PC-9 (cell line): ENCODE data around the gene AMPD1.

Experiments
- CTCF ChIP-seq: fragments of 200-600 bp; sonication (generic); conservative IDR thresholded peaks from 2 replicates; pipeline ENCODE4 v1.6.1; 2017; ENCODE audit warnings: mixed run types, antibody characterized with exemption, mild to moderate bottlenecking, moderate library complexity
- EZH2 ChIP-seq: fragments of 200-600 bp; sonication (generic); IDR thresholded peaks from 2 replicates; pipeline ENCODE4 v1.8.0; 2017; ENCODE audit warnings: antibody characterized with exemption, low read depth

DNA sequence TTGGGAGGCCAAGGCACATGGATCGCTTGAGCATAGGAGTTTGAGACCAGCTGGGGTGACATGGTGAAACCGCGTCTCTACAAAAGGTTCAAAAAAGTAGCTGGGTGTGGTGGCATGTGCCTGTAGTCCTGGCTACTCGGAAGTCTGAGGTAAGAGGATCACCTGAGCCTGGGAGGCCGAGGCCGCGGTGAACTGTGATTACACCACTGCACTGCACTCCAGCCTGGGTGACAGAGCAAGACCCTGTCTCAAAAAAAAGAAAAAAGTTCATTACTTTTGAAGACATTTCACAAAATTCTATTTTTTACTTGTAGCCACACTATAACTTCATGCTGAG is 23.4 kb downstream of the AMPD1 start:
- TF ChIP-seq CTCF, result no peak
- no peak for TF ChIP-seq EZH2
